HG03575 (cell line): ENCODE measurements around the gene TIMM29.

Experiments used
- ATAC-seq: cut with Tn5 transposase; IDR thresholded peaks from one replicate; pipeline ENCODE4 v1.9.1; 2021; ENCODE audit not compliant: unreplicated experiment, insufficient number of reproducible peaks, low FRiP score; ENCODE audit errors: extremely low read depth

Gene TIMM29

DNA sequence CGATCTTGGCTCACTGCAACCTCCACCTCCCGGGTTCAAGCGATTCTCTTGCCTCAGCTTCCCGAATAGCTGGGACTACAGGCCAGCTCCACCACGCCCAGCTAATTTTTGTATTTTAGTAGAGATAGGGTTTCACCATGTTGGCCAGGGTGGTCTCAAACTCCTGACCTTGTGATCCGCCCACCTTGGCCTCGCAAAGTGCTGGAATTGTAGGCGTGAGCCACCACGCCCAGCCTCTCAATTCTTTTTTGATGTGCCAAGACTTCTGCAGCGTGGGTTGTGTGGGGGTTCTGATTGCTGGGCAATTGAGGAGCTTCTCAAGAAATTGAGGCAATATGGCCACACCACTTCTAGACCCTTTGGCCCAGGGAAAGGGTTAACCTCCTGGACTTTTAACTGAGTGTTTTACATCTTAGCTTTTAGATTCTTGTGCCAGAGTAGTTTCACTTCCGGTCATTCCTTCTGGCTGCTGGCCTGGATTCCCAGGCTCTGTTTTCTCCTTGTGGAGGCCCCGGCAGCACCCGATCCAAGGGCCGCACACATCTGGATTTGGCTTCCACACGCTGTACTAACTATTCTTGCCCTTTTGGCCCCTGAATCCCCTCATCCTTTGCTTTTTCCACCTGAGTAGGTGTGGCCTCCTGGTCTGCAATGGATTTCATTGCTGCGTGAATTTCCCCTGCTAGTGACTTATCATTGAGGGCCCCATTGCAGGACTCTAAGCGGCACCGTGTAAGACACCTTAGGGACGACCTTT lies 46.9 kb downstream of the TIMM29 start:
- ATAC-seq: no peak

- ATAC-seq: no peak
Observed at GRCh38 chr19:10976131-10976892, 47.7 kb downstream of the TIMM29 start.

GRCh38 chr19:10977742-10978092 lies 49.1 kb downstream of the TIMM29 start:
- ATAC-seq: no peak
